Stimulated activated CD4-positive, alpha-beta T cell treated with anti-CD3 and anti-CD28 coated beads, Interleukin-4, amount 100 ng/mL, for 24 hours (primary cell): ENCODE results near the gene FOXN1.
"Not testable (repeated sequence)": the region's sequence is repeated elsewhere in the genome, so short reads cannot be mapped to it uniquely, and the experiment has no call there.

ENCODE experiments used
- DNase-seq: peaks from one replicate; pipeline ENCODE4 v3.0.0-alpha.2; 2020

FOXN1 gene

GRCh38 chr17:28501421-28502284, 4.5 kb upstream of the FOXN1 start:
- no peak for DNase-seq

- DNase-seq: no peak
Observed at GRCh38 chr17:28503420-28503819, 2.7 kb upstream of the FOXN1 start.

GRCh38 chr17:28506763-28507487, 777 bp downstream of the FOXN1 start:
- DNase-seq: no peak

GRCh38 chr17:28507567-28508203, 1.5 kb downstream of the FOXN1 start:
- DNase-seq: no peak

- no peak for DNase-seq
Observed at GRCh38 chr17:28508211-28508724, 2.1 kb downstream of the FOXN1 start.

- DNase-seq: no peak
Observed at GRCh38 chr17:28509789-28510188, 3.6 kb downstream of the FOXN1 start.

GRCh38 chr17:28511858-28512461, 5.8 kb downstream of the FOXN1 start:
- DNase-seq: no peak

GRCh38 chr17:28513476-28513875, 7.3 kb downstream of the FOXN1 start:
- DNase-seq: no peak

GRCh38 chr17:28514561-28515002, 8.4 kb downstream of the FOXN1 start:
- DNase-seq: no peak

- no peak for DNase-seq
Observed at GRCh38 chr17:28515518-28515917, 9.4 kb downstream of the FOXN1 start.

GRCh38 chr17:28518132-28518531, 12.0 kb downstream of the FOXN1 start:
- DNase-seq: no peak

GRCh38 chr17:28518578-28518977, 12.4 kb downstream of the FOXN1 start:
- DNase-seq: no peak

GRCh38 chr17:28519236-28519635, 13.1 kb downstream of the FOXN1 start:
- DNase-seq: no peak

- DNase-seq: no peak
Observed at GRCh38 chr17:28520687-28521086, 14.5 kb downstream of the FOXN1 start.

- no peak for DNase-seq
Observed at GRCh38 chr17:28521311-28522085, 15.3 kb downstream of the FOXN1 start.

- not testable (repeated sequence) for DNase-seq
Observed at GRCh38 chr17:28522281-28522680, 16.1 kb downstream of the FOXN1 start.

- DNase-seq: no peak
Observed at GRCh38 chr17:28523186-28523585, 17.0 kb downstream of the FOXN1 start.

GRCh38 chr17:28523876-28524275, 17.7 kb downstream of the FOXN1 start:
- DNase-seq: no peak

- no peak for DNase-seq
Observed at GRCh38 chr17:28524476-28525424, 18.6 kb downstream of the FOXN1 start.

- DNase-seq: no peak
Observed at GRCh38 chr17:28526381-28526780, 20.2 kb downstream of the FOXN1 start.

- no peak for DNase-seq
Observed at GRCh38 chr17:28527181-28527681, 21.1 kb downstream of the FOXN1 start.
